SK-N-MC (cell line): ENCODE measurements around the gene TTC22.
A peak's percentile ranks its signal among the peaks of the same experiment; 100 is the strongest.

Experiments
- EZH2 ChIP-seq: fragments of 200-600 bp; sonication (generic); IDR thresholded peaks from one replicate; pipeline ENCODE4 v1.6.1; 2017; ENCODE audit warnings: antibody characterized with exemption
- FOXP2 ChIP-seq: optimal IDR thresholded peaks from 2 replicates; pipeline ENCODE3; 2011; ENCODE audit warnings: mild to moderate bottlenecking, moderate library complexity; ENCODE audit not compliant: insufficient read depth; ENCODE audit errors: extremely low read length, control extremely low read depth
- POLR2AphosphoS5 ChIP-seq: IDR thresholded peaks from 2 replicates; pipeline ENCODE4 v1.6.1; 2012; ENCODE audit warnings: mild to moderate bottlenecking, low read depth, low read length, borderline replicate concordance

DNA sequence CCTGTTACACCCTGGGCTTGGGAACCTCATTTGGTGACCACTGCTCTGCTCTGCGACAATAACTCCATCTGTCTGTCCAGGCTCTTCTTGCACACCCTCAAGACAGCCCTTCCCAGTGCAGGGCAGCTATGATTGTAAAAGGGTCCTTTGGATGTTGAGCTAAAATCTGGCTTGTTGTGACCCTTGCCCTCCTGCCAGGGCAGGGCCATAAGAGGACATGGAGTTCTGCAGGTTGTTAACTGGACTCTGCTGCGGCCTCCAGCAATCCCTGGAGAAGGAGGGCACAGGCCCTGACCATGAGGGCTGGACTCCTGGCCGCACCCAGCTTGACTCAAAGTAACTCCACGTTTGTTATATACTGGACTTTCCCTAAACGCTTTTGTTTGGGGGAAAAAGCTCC, 44.6 kb upstream of the TTC22 start:
- TF ChIP-seq EZH2 (no peak), POLR2AphosphoS5 (0 out of 2 replicates have a peak, but pooled peaks have one; percentile 4), FOXP2 (no peak)
